MM.1S (cell line): Measurements from ENCODE around the gene SPATA9.

Experiments
- DNase-seq: peaks from one replicate; pipeline ENCODE4 v3.0.0-alpha.2; 2015
- H2AFZ ChIP-seq: fragments of 300-600 bp; sonication (generic); 2 replicates; pipeline ENCODE4 v1.6.0; 2016; ENCODE audit warnings: antibody characterized with exemption, low read length
- H3F3A ChIP-seq: fragments of 300-600 bp; sonication (generic); 2 replicates; pipeline ENCODE4 v1.6.1; 2016; ENCODE audit warnings: mild to moderate bottlenecking, antibody characterized with exemption, low read length, moderate library complexity, mixed read lengths; ENCODE audit not compliant: insufficient read depth
- H3K27ac ChIP-seq: fragments of 300-600 bp; sonication (generic); 2 replicates; pipeline ENCODE4 v1.5.1; 2016; ENCODE audit warnings: mild to moderate bottlenecking, low read length
- H3K27me3 ChIP-seq: fragments of 300-600 bp; sonication (generic); replicated peaks from 2 replicates; pipeline ENCODE4 v1.6.0; 2016; ENCODE audit warnings: low read length; ENCODE audit not compliant: insufficient read depth
- H3K36me3 ChIP-seq: fragments of 300-600 bp; sonication (generic); replicated peaks from 2 replicates; pipeline ENCODE4 v1.6.1; 2016; ENCODE audit warnings: mild to moderate bottlenecking, low read length, mixed read lengths; ENCODE audit not compliant: insufficient read depth
- H3K4me1 ChIP-seq: fragments of 300-600 bp; sonication (generic); 2 replicates; pipeline ENCODE4 v1.6.1; 2016; ENCODE audit warnings: low read length, mixed read lengths
- H3K4me2 ChIP-seq: fragments of 300-600 bp; sonication (generic); 2 replicates; pipeline ENCODE4 v1.6.0; 2016; ENCODE audit warnings: low read depth, low read length
- H3K4me3 ChIP-seq: fragments of 300-600 bp; sonication (generic); 2 replicates; pipeline ENCODE4 v1.5.1; 2016; ENCODE audit warnings: low read length, mixed read lengths
- H3K79me2 ChIP-seq: fragments of 300-600 bp; sonication (generic); 2 replicates; pipeline ENCODE4 v1.6.1; 2016; ENCODE audit warnings: mixed run types, low read length, mixed read lengths
- H3K9ac ChIP-seq: fragments of 300-600 bp; sonication (generic); 2 replicates; pipeline ENCODE4 v1.6.1; 2016; ENCODE audit warnings: low read length, mixed read lengths
- H3K9me2 ChIP-seq: fragments of 300-600 bp; sonication (generic); replicated peaks from 2 replicates; pipeline ENCODE4 v1.6.1; 2016; ENCODE audit warnings: mild to moderate bottlenecking, low read length, mixed read lengths; ENCODE audit not compliant: insufficient read depth
- H3K9me3 ChIP-seq: fragments of 300-600 bp; sonication (generic); replicated peaks from 2 replicates; pipeline ENCODE4 v1.6.1; 2016; ENCODE audit warnings: mild to moderate bottlenecking, low read length, mixed read lengths; ENCODE audit not compliant: insufficient read depth
- H4K20me1 ChIP-seq: fragments of 300-600 bp; sonication (generic); 2 replicates; pipeline ENCODE4 v1.6.1; 2016; ENCODE audit warnings: mild to moderate bottlenecking, low read length, moderate library complexity, mixed read lengths; ENCODE audit not compliant: insufficient read depth
- CTCF ChIP-seq: fragments of 300-600 bp; sonication (generic); IDR thresholded peaks from 2 replicates; pipeline ENCODE4 v1.5.1; 2016; ENCODE audit warnings: antibody characterized with exemption, low read length, mixed read lengths
- EZH2 ChIP-seq: fragments of 300-600 bp; sonication (generic); optimal IDR thresholded peaks from 2 replicates; pipeline ENCODE3; 2017; ENCODE audit warnings: low read depth, mild to moderate bottlenecking, antibody characterized with exemption, low read length, mixed read lengths
- EZH2phosphoT487 ChIP-seq: fragments of 300-600 bp; sonication (generic); IDR thresholded peaks from 2 replicates; pipeline ENCODE4 v1.6.1; 2018; ENCODE audit warnings: antibody characterized with exemption, low read length

Gene SPATA9

GRCh38 chr5:95725071-95725820 lies 42.5 kb upstream of the SPATA9 start:
- Histone ChIP-seq H3K27me3 (no peaks in the 10 kb centered on the region), H2AFZ (no peak overlapping the region), H3K4me3 (peak overlapping the region; percentile 49; the same call in 1 of the 2 replicates), H3K79me2 (no peaks in the 10 kb centered on the region), H4K20me1 (no peaks in the 10 kb centered on the region), H3K27ac (peak overlapping the region; percentile 65; the same call in 1 of the 2 replicates), H3K4me2 (peak overlapping the region; percentile 87), H3K4me1 (peaks cover 44% of the 10 kb centered on the region), H3K9ac (peak overlapping the region; percentile 43; the same call in 1 of the 2 replicates), H3K9me2 (no peaks in the 10 kb centered on the region), H3K9me3 (no peaks in the 10 kb centered on the region), H3F3A (peaks cover 16% of the 10 kb centered on the region), H3K36me3 (no peaks in the 10 kb centered on the region)
- DNase-seq, result no peak
- TF ChIP-seq EZH2phosphoT487 (no peak), EZH2 (no peak), CTCF (no peak)

GRCh38 chr5:95723632-95724369 lies 41.0 kb upstream of the SPATA9 start:
- H3F3A ChIP-seq, result peaks cover 15% of the 10 kb centered on the region

GRCh38 chr5:95721582-95722295 lies 38.9 kb upstream of the SPATA9 start:
- H3K9me2 ChIP-seq, result no peaks in the 10 kb centered on the region
- H3K27me3 ChIP-seq, result no peaks in the 10 kb centered on the region
- no peak overlapping the region for H3K4me3 ChIP-seq
- H3K4me2 ChIP-seq, result no peak overlapping the region
- no peak overlapping the region for H3K9ac ChIP-seq
- TF ChIP-seq EZH2phosphoT487 (no peak), EZH2 (no peak), CTCF (no peak)
- H3K79me2 ChIP-seq, result no peaks in the 10 kb centered on the region
- no peaks in the 10 kb centered on the region for H3K36me3 ChIP-seq
- H3K4me1 ChIP-seq, result peaks cover 39% of the 10 kb centered on the region
- H3F3A ChIP-seq, result peaks cover 21% of the 10 kb centered on the region
- no peak for DNase-seq
- H3K9me3 ChIP-seq, result no peaks in the 10 kb centered on the region
- no peaks in the 10 kb centered on the region for H4K20me1 ChIP-seq
- H3K27ac ChIP-seq, result no peak overlapping the region
- H2AFZ ChIP-seq, result no peak overlapping the region

More at GRCh38 chr5:95723632-95724369, 41.0 kb upstream of the SPATA9 start:
- H3K27ac ChIP-seq, result no peak overlapping the region
- no peaks in the 10 kb centered on the region for H4K20me1 ChIP-seq
- H3K27me3 ChIP-seq, result no peaks in the 10 kb centered on the region
- no peak for DNase-seq
- no peaks in the 10 kb centered on the region for H3K36me3 ChIP-seq
- H3K79me2 ChIP-seq, result no peaks in the 10 kb centered on the region
- no peak for TF ChIP-seq CTCF
- TF ChIP-seq EZH2, result no peak
- TF ChIP-seq EZH2phosphoT487, result no peak
- no peaks in the 10 kb centered on the region for H3K9me3 ChIP-seq
- no peak overlapping the region for H3K9ac ChIP-seq
- H3K4me3 ChIP-seq, result no peak overlapping the region
- peaks cover 37% of the 10 kb centered on the region for H3K4me1 ChIP-seq
- H2AFZ ChIP-seq, result no peak overlapping the region
- no peak overlapping the region for H3K4me2 ChIP-seq
- H3K9me2 ChIP-seq, result no peaks in the 10 kb centered on the region
